AG09309 (cell line): ENCODE measurements around the gene CD8B.
"Not testable (repeated sequence)": the region's sequence is repeated elsewhere in the genome, so short reads cannot be mapped to it uniquely, and the experiment has no call there.

Source experiments
- DNase-seq: peaks from one replicate; pipeline ENCODE4 v3.0.0-alpha.2; 2010; ENCODE audit warnings: low read depth
- H3K4me3 ChIP-seq: 2 replicates; pipeline ENCODE4 v1.5.1; 2011; ENCODE audit warnings: mild to moderate bottlenecking, low read depth, low read length, moderate library complexity; ENCODE audit not compliant: control insufficient read depth
- CTCF ChIP-seq: IDR thresholded peaks from 2 replicates; pipeline ENCODE4 v1.5.1; 2011; ENCODE audit warnings: mild to moderate bottlenecking, low read depth, low read length, inconsistent platforms; ENCODE audit not compliant: insufficient read depth, control insufficient read depth; ENCODE audit errors: missing control alignments

CD8B gene

GRCh38 chr2:86861628-86862379, at the start of gene CD8B:
Gene CD8B (minus strand): TSS chr2:86861886. CDS start chr2:86861865, 21 bp downstream.
- not testable (repeated sequence) for H3K4me3 ChIP-seq, DNase-seq

- DNase-seq, H3K4me3 ChIP-seq: not testable (repeated sequence)
Measured at GRCh38 chr2:86905868-86906267, 44.2 kb upstream of the CD8B start.

GRCh38 chr2:86900687-86901086, 39.0 kb upstream of the CD8B start:
- TF ChIP-seq CTCF = peak; percentile 7
- not testable (repeated sequence) for H3K4me3 ChIP-seq, DNase-seq

GRCh38 chr2:86886026-86886425, 24.3 kb upstream of the CD8B start:
- not testable (repeated sequence) for H3K4me3 ChIP-seq, DNase-seq

GRCh38 chr2:86882865-86883264, 21.2 kb upstream of the CD8B start:
- H3K4me3 ChIP-seq, DNase-seq: not testable (repeated sequence)

- not testable (repeated sequence) for H3K4me3 ChIP-seq, DNase-seq
Measured at GRCh38 chr2:86882118-86882665, 20.5 kb upstream of the CD8B start.

GRCh38 chr2:86878986-86879385, 17.3 kb upstream of the CD8B start:
- DNase-seq, H3K4me3 ChIP-seq: not testable (repeated sequence)

- DNase-seq, H3K4me3 ChIP-seq: not testable (repeated sequence)
Measured at GRCh38 chr2:86870941-86871340, 9.3 kb upstream of the CD8B start.

GRCh38 chr2:86868895-86869468, 7.3 kb upstream of the CD8B start:
- not testable (repeated sequence) for H3K4me3 ChIP-seq, DNase-seq

- H3K4me3 ChIP-seq, DNase-seq: not testable (repeated sequence)
Measured at GRCh38 chr2:86862380-86862703, 656 bp upstream of the CD8B start.

GRCh38 chr2:86861175-86861574, 511 bp downstream of the CD8B start:
- not testable (repeated sequence) for H3K4me3 ChIP-seq, DNase-seq

GRCh38 chr2:86860573-86860972, 1.1 kb downstream of the CD8B start:
- DNase-seq, H3K4me3 ChIP-seq: not testable (repeated sequence)

GRCh38 chr2:86857688-86858087, 4.0 kb downstream of the CD8B start:
- not testable (repeated sequence) for DNase-seq

GRCh38 chr2:86856498-86856897, 5.2 kb downstream of the CD8B start:
- H3K4me3 ChIP-seq, DNase-seq: not testable (repeated sequence)

More at GRCh38 chr2:86857688-86858087, 4.0 kb downstream of the CD8B start:
- not testable (repeated sequence) for H3K4me3 ChIP-seq

GRCh38 chr2:86855981-86856380, 5.7 kb downstream of the CD8B start:
- DNase-seq, H3K4me3 ChIP-seq: not testable (repeated sequence)

- not testable (repeated sequence) for DNase-seq, H3K4me3 ChIP-seq
Measured at GRCh38 chr2:86851581-86851980, 10.1 kb downstream of the CD8B start.

- DNase-seq, H3K4me3 ChIP-seq: not testable (repeated sequence)
Measured at GRCh38 chr2:86842607-86843234, 19.0 kb downstream of the CD8B start.

- not testable (repeated sequence) for DNase-seq, H3K4me3 ChIP-seq
Measured at GRCh38 chr2:86841330-86841729, 20.4 kb downstream of the CD8B start.
